22Rv1 (cell line): ENCODE results near the gene PTPN2.

Source experiments
- CTCF ChIP-seq: fragments of 450-650 bp; IDR thresholded peaks from 2 replicates; pipeline ENCODE4 v1.5.1; 2017; ENCODE audit warnings: mild to moderate bottlenecking
- ZFX ChIP-seq: fragments of 450-650 bp; IDR thresholded peaks from 2 replicates; pipeline ENCODE4 v1.6.1; 2017; ENCODE audit warnings: antibody characterized with exemption, borderline replicate concordance

- TF ChIP-seq CTCF, result no peak
- no peak for TF ChIP-seq ZFX
These were observed 26.0 kb downstream of the PTPN2 start for GRCh38 chr18:12857991-12858544.
